Activated CD8-positive, alpha-beta memory T cell treated with anti-CD3 and anti-CD28 coated beads, Interleukin-2, amount 50 U/mL, for 24 hours (primary cell): Measurements from ENCODE around the gene NR5A2.

Experiments
- DNase-seq: peaks from one replicate; pipeline ENCODE4 v3.0.0-alpha.2; 2020; ENCODE audit errors: extremely low read depth

NR5A2 gene

DNA sequence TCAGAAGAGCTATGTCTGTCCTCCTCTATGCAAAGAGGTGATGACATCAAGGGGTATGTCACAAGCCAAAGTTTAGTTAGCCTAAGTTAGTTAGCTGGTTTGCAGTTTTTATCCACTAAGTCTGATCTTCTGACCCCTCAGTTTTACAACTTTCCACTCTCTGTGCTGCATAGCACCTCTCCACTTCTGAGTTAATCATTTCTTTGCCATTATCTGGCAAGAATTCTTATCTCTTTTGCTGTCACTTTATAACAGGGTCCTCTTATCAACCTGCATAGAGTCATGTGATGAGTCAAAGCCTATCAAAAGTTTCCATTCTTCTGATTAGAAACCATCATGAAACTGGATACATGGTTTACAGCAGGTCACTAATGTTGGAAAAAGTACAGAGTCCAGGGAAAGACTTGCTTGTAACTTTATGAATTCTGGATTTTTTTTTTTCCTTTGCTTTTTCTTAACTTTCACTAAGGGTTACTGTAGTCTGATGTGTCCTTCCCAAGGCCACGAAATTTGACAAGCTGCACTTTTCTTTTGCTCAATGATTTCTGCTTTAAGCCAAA lies at the start of gene NR5A2:
NR5A2 (plus strand) TSS at position 447 of the 560 bp plus-strand sequence. CDS start 138 bp downstream, outside the sequence.
- no peak for DNase-seq

DNA sequence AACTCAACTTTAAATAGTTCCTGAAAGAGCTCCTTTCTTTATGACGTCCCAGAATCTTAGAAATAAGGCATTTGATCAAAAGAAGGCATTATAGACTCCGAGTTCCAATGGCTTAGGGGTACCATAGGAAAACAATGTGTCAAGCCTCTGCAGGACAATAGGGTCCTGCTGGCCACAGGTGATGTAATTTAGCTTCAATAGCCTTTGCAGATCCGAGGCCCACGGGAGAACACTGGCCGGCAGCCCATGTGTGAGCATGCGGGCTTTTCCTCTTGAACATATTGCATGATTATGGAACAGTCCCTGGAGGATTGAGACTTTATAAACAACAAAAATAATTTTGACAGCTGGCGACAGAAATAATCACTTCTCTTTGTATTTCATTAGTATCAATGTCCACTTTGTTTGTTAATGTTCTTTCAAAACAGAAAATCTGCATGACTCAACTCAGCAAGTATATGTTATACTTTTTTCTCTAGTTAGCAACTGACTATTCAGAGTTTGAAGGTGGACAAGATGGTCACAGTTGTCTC lies 49.0 kb upstream of the NR5A2 start:
- DNase-seq: no peak

DNA sequence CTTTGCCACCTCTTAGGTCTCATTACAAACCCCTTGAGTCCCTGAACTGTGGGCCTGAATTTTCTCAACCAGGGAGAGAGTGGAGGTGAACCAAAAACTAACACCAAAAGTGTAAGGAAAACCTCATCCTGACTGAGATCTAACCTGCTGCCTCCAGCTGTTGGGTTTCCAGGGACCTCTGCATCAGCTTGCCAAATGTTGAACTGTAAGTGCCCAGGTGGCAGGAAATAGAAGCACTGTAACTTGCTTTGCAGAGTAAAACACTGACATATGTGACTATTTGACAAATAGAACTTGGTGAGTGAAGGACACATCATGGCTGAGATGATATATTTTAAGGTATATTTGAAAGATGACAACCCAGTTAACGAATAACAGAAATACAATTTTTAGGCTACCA lies 48.4 kb upstream of the NR5A2 start:
- no peak for DNase-seq

DNA sequence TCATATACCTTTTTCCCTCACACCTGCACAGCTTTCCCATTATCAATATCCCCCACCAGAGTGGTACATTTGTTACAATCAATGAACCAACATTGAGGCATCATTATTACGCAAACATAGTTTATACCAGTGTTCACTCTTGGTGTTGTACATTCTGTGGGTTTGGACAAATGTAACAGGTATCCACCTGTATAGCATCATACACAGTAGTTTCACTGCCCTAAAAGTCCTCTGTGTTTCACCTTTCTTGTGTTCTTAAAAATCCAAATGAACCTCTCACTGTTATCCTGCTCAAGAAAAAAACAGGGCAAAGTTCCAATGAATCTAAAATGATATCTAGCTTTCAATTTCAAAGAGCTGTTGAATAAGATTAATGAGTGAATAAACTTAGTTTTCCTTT lies 45.9 kb upstream of the NR5A2 start:
- no peak for DNase-seq

DNA sequence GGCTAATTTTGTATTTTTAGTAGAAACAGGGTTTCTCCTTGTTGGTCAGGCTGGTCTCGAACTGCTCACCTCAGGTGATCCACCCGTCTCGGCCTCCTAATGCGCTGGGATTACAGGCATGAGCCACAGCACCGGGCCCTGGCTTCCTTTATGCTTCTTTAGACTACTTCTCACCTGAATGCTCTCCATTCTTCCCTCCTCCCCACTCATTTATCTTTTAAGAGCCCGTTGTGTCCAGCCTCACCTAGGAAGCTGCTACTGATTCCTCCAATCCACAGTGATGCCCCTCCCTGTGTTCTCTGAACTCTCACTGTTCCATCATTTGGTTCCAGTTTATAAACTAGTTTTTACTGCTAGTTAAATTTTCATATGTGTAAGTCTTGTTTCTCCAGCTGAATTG lies 44.9 kb upstream of the NR5A2 start:
- no peak for DNase-seq

DNA sequence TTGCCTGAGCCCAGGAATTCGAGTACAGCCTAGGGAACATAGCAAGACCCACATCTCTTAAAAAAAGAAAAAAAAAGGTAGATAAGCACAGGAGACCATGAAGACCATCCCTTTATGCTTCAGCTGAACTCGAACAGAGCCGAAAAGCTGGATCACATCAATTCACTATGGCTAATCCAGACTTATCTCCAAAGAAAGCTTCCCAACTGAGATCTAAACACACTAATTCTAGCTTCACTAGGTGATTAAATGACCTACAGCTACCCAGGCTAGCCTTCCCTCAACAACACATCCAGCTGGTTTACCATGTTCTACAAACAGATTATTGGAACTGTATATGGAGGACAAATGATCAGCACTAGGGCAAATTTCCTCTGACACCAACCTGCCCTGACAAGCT lies 44.0 kb upstream of the NR5A2 start:
- DNase-seq: no peak

DNA sequence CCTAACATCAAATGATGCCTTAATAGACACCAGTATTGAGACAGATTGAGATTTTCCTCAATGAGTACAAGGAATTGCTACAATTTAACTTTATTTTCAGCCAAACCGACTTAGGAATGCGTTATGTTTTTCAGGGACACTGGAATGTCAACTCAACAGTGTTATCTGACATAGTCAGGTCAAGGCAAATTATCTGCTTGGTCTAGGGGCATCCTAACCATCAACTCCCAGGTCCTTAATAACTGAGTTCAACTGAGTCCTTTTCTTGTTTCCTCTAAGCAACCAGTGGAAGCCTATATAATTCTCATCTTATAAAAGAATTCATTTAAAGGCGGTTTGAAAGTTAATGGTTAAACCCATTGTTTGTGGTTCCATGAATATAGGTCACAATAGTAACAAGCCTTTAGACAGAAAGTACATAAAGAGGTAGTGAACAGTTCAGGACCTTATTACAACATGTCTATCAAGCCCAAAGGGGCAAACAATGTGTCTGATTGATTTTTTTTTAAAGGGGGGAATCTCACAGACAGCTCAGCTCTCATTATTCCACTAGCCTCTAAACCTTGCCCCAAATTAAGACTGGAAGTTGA lies 32.3 kb upstream of the NR5A2 start:
- no peak for DNase-seq

DNA sequence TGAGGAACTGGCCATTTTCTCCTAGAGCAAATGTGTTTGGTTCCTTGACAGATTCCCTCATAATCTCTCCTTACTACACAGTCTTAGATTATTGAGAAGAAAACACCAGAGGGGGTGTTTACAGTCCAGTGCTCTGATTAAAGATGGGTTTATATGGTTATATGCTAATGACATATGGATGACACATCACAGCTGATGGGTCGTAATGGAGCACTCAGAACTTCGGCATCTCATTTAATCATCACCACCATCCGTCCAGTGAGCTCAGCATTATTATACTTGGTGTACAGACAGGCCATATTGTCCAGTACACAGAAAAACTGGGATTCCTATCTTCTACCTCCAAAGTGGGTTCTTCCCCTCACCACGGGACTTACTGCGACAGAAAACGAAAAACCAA lies 22.3 kb upstream of the NR5A2 start:
- no peak for DNase-seq

DNA sequence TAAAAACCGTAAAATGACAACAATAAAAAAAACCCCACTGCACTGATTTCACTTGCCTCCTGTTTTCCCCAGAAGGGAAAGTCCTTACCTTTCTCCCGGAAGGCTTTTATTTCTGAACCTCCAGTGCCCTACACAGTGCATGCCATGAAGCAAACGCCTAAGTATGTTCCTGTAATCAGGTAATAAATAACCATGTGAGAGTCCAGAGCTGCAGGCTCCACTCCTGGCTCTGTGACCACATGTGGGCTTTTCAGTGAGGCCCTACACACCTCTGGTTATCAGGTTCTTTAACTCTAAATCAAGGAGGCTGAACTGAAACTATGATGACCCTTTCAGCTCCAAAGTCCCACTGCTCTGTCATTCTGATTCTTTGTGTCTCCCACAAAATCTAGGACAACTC lies 20.8 kb upstream of the NR5A2 start:
- DNase-seq: no peak

DNA sequence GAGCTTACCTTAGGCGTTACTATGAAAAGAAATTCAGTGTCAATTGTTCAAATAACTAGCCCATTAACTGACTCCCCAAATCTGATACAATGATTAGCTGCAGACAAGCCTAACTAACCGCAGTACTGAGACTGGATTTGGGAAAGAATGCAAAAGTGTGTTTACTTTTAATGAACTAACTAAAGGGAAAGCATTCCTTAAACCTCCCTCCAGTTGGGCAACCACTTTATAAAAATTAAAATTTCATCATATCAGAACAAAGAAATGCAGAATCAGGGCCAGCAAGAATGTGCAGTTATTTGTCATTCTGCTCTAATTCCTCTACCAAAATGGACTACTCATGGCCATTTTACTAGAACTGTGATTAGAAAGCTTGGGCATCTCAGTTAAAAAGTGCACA lies 11.7 kb upstream of the NR5A2 start:
- no peak for DNase-seq

DNA sequence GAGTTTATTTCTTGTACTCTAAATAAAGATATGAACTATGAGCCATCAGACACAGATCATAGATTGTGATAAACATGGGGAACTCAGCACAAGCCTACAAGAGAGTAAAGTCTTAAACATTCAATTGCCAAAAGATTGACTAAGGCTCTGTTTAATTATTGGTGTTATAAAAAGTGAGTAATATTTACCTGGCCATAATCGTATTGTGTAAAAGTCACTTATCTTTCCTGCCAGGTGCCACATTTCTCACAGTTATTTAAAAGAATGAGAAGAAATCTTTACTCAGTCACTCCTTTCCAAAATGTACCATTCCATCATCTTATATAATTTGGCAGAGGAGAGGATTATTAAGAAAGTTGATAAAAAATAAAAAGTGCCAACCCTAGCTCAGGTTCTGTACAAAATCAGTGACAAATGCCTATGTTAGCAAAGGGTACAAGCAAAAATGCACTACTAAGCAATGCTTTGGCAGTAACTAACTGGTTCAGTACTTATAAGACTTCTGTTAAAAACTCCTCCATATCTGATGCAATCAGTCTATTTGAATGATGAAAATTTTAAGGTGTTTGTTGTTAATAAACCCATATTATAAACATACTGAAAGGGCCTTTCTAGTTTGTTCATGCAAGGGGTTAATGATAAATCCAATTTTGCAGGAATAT lies 5.8 kb upstream of the NR5A2 start:
- no peak for DNase-seq

DNA sequence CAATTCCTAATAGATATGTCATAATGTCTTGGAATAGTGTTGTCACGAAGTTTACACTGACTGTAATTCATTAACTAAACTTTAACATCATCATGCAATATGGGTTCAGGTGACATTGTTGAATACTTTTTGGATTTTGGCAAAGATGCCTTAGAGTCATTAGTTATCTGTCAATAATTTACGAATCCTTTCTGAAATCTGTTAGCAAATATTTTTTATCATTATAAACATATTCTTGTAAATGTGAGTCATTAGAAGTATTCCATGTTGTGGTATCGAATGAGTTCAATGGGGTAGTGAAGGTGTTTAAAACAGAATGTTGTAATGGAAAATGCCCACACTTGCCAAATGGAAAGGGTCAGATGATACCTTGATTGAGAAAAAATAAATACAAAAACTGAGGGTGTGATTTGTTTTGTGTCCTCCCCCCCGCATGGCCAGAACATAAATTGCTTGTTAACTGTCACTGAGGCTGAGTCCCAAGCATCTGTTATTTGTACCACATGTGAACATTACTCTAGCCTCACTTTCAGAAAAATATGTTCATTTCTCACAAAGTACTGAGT lies 5.2 kb upstream of the NR5A2 start:
- no peak for DNase-seq

DNA sequence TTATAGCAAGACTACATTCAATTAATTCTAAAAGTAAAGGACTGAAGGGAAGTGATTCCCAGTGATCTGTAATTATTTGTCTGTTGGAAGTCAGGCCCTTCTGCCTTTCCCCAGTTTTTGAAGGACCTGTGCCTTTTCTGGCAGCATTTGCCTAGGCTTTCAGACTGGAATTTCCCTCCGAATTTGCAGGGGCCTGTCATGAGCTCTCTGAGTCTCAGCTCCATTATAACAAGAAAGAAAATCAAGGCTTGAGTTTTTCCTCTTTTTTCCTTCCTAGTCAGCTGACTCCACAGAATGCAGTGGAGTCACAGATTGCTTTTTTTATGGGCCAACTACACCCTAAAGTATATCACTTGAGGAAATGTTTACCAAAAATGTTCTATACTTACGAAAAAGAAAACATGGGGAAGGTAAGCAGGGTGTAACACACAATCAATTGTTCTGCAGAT lies 1.1 kb downstream of the NR5A2 start:
- no peak for DNase-seq

DNA sequence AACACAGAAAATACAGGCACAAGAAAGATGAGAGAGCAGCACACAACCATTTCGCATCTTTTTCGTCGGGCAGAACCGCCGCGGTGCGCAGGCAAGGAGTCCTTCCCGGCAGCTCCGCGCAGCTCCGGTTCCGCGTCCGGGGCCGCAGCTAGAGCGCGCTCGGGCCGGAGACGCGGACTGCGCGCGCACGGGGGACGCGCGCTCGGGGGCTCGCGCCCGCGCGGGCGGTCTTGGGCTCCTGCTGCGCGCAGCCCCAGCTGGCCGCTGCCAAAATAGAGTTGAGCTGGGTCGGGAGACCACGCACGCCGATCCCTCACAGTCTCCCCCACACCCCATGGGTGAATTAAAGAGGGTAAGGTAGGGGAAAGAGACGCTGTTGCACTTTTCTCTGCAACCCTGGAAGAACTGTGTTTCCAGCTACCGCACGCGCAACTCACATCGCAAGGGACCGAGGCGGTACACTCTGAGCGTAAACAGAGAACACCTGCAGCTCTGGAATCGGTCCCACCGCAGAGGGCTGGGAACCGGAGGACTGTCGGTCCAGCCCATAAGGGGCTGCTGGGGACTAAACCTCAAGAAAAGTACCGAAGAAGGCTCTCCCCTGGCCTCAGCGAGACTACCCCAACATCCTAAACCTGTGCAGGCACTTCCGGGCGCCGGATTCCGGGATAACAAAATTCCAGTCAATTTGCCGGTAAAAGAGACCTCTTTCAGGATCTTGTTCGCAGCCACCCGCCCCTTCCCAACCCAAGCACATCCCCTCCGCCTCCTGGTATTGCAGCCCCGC lies 1.7 kb downstream of the NR5A2 start:
- DNase-seq: no peak

DNA sequence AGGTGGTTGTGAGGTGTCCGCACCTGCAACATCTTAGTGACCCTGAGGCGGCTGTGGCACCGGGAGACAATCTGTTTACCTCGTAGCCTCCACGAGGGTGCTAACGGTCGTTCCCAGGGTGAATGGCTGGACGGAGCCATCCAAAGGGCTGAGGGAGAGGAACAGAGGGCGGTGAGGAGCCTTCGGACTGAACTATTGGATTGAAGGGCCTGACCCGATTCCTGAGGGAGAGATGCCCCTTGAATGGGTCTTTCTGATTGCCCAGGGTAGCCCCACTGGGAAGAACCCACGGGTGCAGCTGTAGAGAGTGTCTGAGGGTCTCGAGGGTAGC lies 2.3 kb downstream of the NR5A2 start:
- DNase-seq: no peak

DNA sequence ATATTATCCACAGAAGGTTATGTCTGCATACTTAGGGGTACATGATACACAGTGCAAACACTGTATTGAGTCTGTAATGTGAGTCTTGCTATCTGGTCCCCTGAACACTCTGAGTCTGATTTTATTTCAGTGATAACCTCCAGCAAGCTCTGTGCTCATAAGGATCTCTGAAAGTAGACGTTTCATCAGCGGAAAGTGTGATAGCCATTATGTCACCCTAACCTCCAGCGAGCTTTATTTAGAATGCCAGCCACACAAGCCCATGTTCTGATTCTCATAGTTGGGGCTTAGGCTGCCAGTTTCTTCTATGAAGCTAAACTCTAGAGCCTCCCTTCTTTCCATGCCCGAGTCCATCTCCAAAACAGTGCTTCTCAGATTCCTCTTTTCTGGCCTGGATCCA lies 3.3 kb downstream of the NR5A2 start:
- no peak for DNase-seq

DNA sequence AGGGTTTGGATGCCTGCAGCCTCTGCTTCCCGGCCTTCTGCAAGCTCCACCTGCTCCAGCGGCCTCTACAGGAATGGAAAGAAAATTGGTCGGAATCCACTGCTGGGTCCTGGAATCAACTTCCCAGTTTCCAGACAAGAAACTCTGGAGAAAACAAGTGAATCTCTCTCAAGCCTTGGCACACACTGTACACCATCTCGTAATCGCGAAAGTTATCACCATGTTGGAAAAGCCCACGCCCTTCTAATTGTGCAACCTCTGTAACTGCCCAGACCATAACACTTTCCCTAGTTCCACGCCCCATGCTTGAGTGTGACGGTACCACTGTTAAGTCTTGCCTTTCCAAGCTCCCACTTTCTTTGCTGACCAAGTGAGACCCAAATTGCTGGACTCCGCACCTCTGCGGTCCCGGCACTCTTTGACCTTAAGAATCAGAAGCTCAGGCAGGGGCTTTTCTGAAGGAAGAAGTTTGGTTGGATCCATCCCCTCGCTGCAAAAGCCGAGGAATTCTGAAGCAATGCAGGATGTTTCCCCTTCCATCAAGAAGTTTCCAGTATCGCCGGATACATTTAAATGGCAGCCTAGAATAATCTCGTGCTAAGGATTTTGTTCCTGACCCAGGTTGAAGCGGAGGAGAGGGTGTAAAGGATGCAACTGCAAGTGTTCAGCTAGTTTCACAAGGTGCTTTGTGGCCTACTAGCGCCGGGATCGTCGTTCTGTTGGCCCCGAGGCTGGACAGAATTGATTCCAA lies 6.2 kb downstream of the NR5A2 start:
- DNase-seq: no peak

DNA sequence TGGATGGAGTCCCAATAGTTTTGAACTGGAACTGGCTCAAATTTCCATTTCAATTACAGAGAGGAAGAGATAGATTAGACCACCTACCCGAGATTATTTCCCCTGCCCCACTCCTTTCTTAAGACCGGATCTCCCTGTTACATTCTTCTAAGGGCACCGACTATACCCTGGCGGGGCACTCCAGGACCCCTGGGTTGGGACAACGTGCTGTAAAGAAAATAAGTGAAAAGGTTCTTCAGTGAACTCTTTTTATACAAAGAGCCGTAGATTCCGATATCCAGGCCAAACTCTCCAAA lies 6.7 kb downstream of the NR5A2 start:
- no peak for DNase-seq

DNA sequence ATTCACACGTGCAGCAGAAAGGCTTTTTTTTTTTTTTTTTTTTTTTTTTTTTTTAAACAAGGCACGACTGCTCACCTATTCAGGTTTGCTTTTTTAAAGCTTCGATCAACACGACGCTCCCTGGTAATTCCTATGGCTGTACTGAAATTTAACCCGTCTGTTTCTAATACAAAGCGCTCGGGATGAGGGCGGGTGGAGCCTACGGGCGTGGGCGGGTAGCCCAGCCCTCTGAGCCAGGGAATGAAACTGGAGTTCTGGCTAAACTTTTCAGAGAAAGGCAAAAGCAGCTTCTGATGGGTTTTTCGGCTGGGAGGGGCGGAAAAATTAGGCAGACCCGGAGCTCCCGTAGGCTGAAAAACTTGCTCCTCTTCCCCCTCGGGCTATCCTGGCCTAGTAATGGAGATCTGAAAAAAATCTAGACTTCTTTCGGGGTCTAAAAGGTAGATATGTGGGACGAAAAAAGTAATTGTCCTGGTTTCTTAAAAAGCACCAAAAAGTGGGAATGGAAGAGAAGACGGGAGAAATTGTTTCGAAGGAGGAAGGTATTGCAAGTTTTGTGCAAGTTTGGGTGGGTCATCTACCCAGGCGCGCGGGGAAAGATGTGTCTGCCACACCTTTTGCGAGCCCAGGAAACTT lies 7.4 kb downstream of the NR5A2 start:
- no peak for DNase-seq

DNA sequence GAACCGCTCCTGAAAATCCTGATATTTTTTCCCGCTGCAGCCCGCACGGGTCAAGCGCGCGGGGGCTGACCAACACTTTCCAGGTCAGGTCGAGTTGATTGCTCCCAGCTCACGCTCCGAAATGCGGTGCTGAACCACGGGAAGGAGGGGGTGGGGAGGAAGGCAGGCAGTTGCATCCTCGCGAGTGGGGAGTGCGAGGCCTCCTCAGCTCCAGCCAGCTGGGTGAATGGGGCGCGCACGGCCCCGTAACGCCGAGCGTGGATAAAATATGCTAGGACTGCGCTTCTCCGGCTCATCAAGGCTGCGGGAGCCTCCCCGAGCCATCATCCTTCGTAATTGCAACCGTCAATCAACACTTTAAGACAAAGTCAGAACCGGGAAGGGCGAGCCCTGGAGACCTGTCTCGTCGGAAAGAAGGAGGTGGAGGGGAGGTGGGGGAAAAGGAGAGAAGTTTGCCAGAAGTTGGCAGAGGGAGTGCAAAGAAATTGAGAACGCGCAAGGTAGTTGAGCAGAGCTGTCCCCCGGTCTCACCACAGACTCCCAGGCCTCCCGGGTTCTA lies 8.0 kb downstream of the NR5A2 start:
- no peak for DNase-seq
